HepG2 (cell line): ENCODE data around the gene UTP3. TPM values are rescaled to one million over a fixed set of nuclear protein-coding genes. Genes with fewer than 3 reads are reported as not detected.

ENCODE experiments used
- DMTF1 ChIP-seq: sonication (generic); formaldehyde crosslinking; IDR thresholded peaks from 2 replicates; pipeline ENCODE4 v1.4.0; 2020; ENCODE audit warnings: mild to moderate bottlenecking, missing genetic modification reagents
- FOSL1 ChIP-seq: sonication (generic); formaldehyde crosslinking; IDR thresholded peaks from 2 replicates; pipeline ENCODE4 v1.9.0; 2021; ENCODE audit warnings: missing genetic modification reagents, borderline replicate concordance
- HMGXB3 ChIP-seq: sonication (generic); formaldehyde crosslinking; IDR thresholded peaks from 2 replicates; pipeline ENCODE4 v1.4.0; 2020; ENCODE audit warnings: missing genetic modification reagents, borderline replicate concordance
- KLF15 ChIP-seq: sonication (generic); formaldehyde crosslinking; IDR thresholded peaks from 2 replicates; pipeline ENCODE4 v1.8.1; 2023; ENCODE audit warnings: borderline replicate concordance, mild to moderate bottlenecking, inconsistent platforms, missing genetic modification reagents, mixed read lengths
- KMT2A ChIP-seq: sonication (generic); formaldehyde crosslinking; IDR thresholded peaks from 2 replicates; pipeline ENCODE4 v1.4.0; 2020; ENCODE audit warnings: missing genetic modification reagents
- ONECUT2 ChIP-seq: sonication (generic); formaldehyde crosslinking; IDR thresholded peaks from 2 replicates; pipeline ENCODE4 v1.4.0; 2020; ENCODE audit warnings: missing genetic modification reagents
- PBX2 ChIP-seq: IDR thresholded peaks from 2 replicates; pipeline ENCODE4 v1.6.1; 2016; ENCODE audit warnings: control low read depth
- POLR2AphosphoS2 ChIP-seq: IDR thresholded peaks from 2 replicates; pipeline ENCODE4 v1.6.1; 2011; ENCODE audit warnings: low read depth, low read length, improper control_type of control experiment
- RFX5 ChIP-seq: IDR thresholded peaks from 2 replicates; pipeline ENCODE4 v1.6.1; 2011; ENCODE audit warnings: low read depth, low read length, improper control_type of control experiment
- RNF219 ChIP-seq: sonication (generic); formaldehyde crosslinking; IDR thresholded peaks from 2 replicates; pipeline ENCODE4 v1.5.0; 2020; ENCODE audit warnings: mild to moderate bottlenecking, missing genetic modification reagents
- SETDB1 ChIP-seq: sonication (generic); formaldehyde crosslinking; IDR thresholded peaks from 2 replicates; pipeline ENCODE4 v1.5.1; 2020; ENCODE audit warnings: missing genetic modification reagents, mild to moderate bottlenecking, borderline replicate concordance
- SOX5 ChIP-seq: IDR thresholded peaks from 2 replicates; pipeline ENCODE4 v1.6.1; 2016; ENCODE audit warnings: borderline replicate concordance
- SRF ChIP-seq: IDR thresholded peaks from 2 replicates; pipeline ENCODE4 v1.6.1; 2011; ENCODE audit warnings: mild to moderate bottlenecking, low read depth, low read length, moderate library complexity
- YEATS2 ChIP-seq: sonication (generic); formaldehyde crosslinking; IDR thresholded peaks from 2 replicates; pipeline ENCODE4 v1.4.0; 2020; ENCODE audit warnings: missing genetic modification reagents, borderline replicate concordance
- ZNF121 ChIP-seq: sonication (generic); formaldehyde crosslinking; IDR thresholded peaks from 2 replicates; pipeline ENCODE4 v1.5.0; 2020; ENCODE audit warnings: mild to moderate bottlenecking, missing genetic modification reagents
- ZNF275 ChIP-seq: sonication (generic); formaldehyde crosslinking; IDR thresholded peaks from 2 replicates; pipeline ENCODE4 v1.8.0; 2022; ENCODE audit warnings: missing genetic modification reagents, mild to moderate bottlenecking, inconsistent platforms, borderline replicate concordance
- ZNF773 ChIP-seq: sonication (generic); formaldehyde crosslinking; IDR thresholded peaks from 2 replicates; pipeline ENCODE4 v1.4.0; 2020; ENCODE audit warnings: missing genetic modification reagents, borderline replicate concordance
- polyA plus RNA-seq, 8 experiments: library from polyadenylated mRNA; depleted of rRNA in 3 of 8; stranded (reverse) in 7 of 8; unstranded in 1 of 8; fragments of >200 nt; fragmentation: Illumina TruSeq in 4 of 8; extraction: Trizol in 4 of 8; gene quantifications; 2 replicates each; pipeline versions ENCODE4 v1.2.1 to v1.2.3, GENCODE V29; 2011 to 2016; ENCODE audit warnings: low read depth in 4 of 8, missing spikeins in 1 of 8, mixed read lengths in 1 of 8; ENCODE audit not compliant: insufficient read depth in 1 of 8
- total RNA-seq, 5 experiments: library from RNA; depleted of rRNA; stranded (reverse); fragments of >200 nt; fragmentation: Illumina TruSeq; extraction: Trizol; gene quantifications; 2 replicates each; pipeline ENCODE4 v1.2.3, GENCODE V29; 2016; ENCODE audit warnings: low read depth in 1 of 5

UTP3 gene
- total and polyA plus RNA-seq, 2 of the 13 experiments (the other 11 are each of a cell fraction or from before 2014, with no cell fraction given) = 6.9 to 19.5 TPM

GRCh38 chr4:70714079-70714887 lies 26.0 kb downstream of the UTP3 start (continued):
- TF ChIP-seq RNF219 (CRISPR knock-in tag) = no peak
- TF ChIP-seq POLR2AphosphoS2 = no peak
- no peak for TF ChIP-seq RFX5
- no peak for TF ChIP-seq KLF15
- no peak for TF ChIP-seq PBX2
- TF ChIP-seq HMGXB3 (CRISPR knock-in tag) = no peak; the same call in 1 of the 2 replicates
- TF ChIP-seq SOX5 = peak; percentile 44; the same call in 1 of the 2 replicates
- TF ChIP-seq SETDB1 = no peak
- no peak for TF ChIP-seq ONECUT2 (CRISPR knock-in tag)
- TF ChIP-seq ZNF121 (CRISPR knock-in tag) = no peak
- TF ChIP-seq YEATS2 (CRISPR knock-in tag) = peak; percentile 60; the same call in 1 of the 2 replicates
- no peak for TF ChIP-seq DMTF1
- no peak for TF ChIP-seq ZNF275 (CRISPR knock-in tag)
- TF ChIP-seq KMT2A (CRISPR knock-in tag) = peak; percentile 66; the same call in 1 of the 2 replicates
- TF ChIP-seq ZNF773 (CRISPR knock-in tag) = no peak
- TF ChIP-seq FOSL1 (CRISPR knock-in tag) = no peak
- no peak for TF ChIP-seq SRF
